ENCODE results near the gene MSH2.
"Not testable (repeated sequence)": the region's sequence is repeated elsewhere in the genome, so short reads cannot be mapped to it uniquely, and the experiment has no call there.

MSH2 gene

DNA sequence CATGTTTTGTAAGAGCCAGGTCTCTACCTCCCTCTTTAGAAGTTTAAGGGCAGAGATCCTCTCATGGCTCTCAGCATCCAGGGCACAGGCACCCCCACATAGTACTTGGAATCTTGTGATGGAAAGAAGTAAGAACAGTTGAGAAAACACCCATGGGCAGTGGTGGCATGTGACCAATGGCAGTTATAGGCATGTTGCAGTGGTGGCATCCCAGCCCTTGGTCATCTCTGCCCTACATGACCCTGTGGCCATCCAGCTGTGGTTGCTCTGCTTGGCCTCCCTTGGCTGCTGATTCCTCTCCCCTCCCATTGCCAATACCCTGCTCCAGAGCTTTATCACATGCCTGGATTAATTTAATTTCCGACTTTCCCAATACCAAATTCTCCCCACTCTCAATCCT lies 13.3 kb upstream of the MSH2 start:
- TF ChIP-seq GATA1 (IDR thresholded peaks at IDR 0.05; ENCODE audit: low read depth, low read length) (no peak), POLR2A (IDR thresholded peaks at IDR 0.05; ENCODE audit: low read length) (no peak)

GRCh38 chr2:47401789-47402554 lies 984 bp upstream of the MSH2 start:
- TF ChIP-seq POLR2A (IDR thresholded peaks at IDR 0.05; ENCODE audit: low read length) (no peak), GATA1 (IDR thresholded peaks at IDR 0.05; ENCODE audit: low read depth, low read length) (no peak)
- no peak for DNase-seq

More for the DNA sequence above, 13.3 kb upstream of the MSH2 start:
- DNase-seq = no peak

- no peak for DNase-seq
- TF ChIP-seq POLR2A (IDR thresholded peaks at IDR 0.05; ENCODE audit: low read length) = no peak
- no peak for TF ChIP-seq GATA1 (IDR thresholded peaks at IDR 0.05; ENCODE audit: low read depth, low read length)
These were observed 476 bp upstream of the MSH2 start for GRCh38 chr2:47402555-47402804.

DNA sequence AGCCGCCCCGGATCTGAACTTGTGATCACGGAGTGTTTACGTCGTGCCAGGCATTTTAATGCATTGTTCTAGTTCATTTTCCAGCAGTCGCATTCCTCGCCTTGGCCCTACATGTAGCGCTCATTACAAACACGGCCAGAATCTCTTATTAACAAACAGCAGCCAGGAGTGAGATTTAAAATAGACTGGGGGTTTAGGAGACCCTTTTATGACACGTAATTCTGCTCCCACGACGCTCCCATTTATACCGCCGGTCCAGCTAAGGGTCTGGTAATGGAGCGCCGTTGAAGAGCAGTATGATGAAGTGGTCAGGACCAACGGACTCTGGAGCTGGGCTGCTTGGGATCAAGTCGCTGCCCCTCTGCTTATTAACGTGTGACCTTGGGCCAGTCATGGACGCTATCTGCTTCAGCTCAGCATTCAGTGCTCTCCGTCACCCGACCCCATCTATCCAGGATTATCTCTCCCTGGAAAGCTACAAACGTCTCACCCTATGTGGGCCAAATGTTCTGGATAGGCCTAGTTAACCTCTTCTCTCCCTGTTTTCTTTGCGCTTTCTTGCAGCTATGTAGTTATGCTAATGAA lies 745 bp downstream of the MSH2 start:
- peak; percentile 59 to 63 for DNase-seq
- TF ChIP-seq POLR2A (IDR thresholded peaks at IDR 0.05; ENCODE audit: low read length) (no peak), GATA1 (IDR thresholded peaks at IDR 0.05; ENCODE audit: low read depth, low read length) (no peak)

GRCh38 chr2:47404356-47404755 lies 1.4 kb downstream of the MSH2 start:
- peak; percentile 41 to 46 for DNase-seq
- no peak for TF ChIP-seq POLR2A (IDR thresholded peaks at IDR 0.05; ENCODE audit: low read length)
- no peak for TF ChIP-seq GATA1 (IDR thresholded peaks at IDR 0.05; ENCODE audit: low read depth, low read length)

DNA sequence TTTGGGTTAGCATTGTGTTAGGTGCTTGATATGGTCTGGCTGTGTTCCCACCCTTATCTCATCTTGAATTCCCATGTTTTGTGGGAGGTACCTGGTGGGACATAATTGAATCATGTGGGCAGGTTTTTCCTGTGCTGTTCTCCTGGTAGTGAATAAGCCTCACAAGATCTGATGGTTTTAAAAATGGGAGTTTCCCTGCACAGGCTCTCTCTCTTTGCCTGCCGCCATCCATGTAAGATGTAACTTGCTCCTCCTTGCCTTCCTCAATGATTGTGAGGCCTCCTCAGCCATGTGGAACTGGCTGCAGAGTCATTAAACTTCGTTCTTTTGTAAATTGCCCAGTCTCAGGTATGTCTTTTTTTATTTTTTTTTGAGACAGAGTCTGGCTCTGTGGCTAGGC lies 2.8 kb downstream of the MSH2 start:
- peak; percentile 7 to 22 for DNase-seq
- TF ChIP-seq GATA1 (IDR thresholded peaks at IDR 0.05; ENCODE audit: low read depth, low read length) (no peak), POLR2A (IDR thresholded peaks at IDR 0.05; ENCODE audit: low read length) (no peak)

GRCh38 chr2:47406649-47407330 lies 3.8 kb downstream of the MSH2 start:
- DNase-seq = not testable (repeated sequence)

- DNase-seq = not testable (repeated sequence)
These were observed 5.0 kb downstream of the MSH2 start for GRCh38 chr2:47407976-47408375.

- DNase-seq = no peak
- TF ChIP-seq GATA1 (IDR thresholded peaks at IDR 0.05; ENCODE audit: low read depth, low read length) (no peak), POLR2A (IDR thresholded peaks at IDR 0.05; ENCODE audit: low read length) (no peak)
These were observed 11.9 kb downstream of the MSH2 start for GRCh38 chr2:47414682-47415458.

DNA sequence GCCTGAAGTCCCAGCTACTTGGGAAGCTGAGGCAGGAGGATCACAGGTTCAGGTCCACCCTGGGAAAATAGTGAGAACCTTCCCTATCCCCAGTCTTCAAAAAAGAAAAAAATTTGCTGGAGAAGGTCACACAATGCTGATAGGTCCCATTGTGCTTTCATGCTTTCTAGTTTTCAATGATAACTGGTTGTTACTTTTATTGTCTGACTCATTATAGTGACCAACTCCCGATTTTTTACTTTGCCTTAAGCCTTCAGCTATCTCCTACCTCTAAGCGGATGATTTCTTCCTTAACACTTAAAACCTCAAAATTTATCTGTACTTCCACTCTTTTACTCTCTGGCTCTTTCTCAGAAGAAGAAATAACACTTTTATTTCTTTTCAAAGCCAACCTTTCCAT lies 17.3 kb downstream of the MSH2 start:
- DNase-seq = no peak
- no peak for TF ChIP-seq POLR2A (IDR thresholded peaks at IDR 0.05; ENCODE audit: low read length)
- no peak for TF ChIP-seq GATA1 (IDR thresholded peaks at IDR 0.05; ENCODE audit: low read depth, low read length)

DNA sequence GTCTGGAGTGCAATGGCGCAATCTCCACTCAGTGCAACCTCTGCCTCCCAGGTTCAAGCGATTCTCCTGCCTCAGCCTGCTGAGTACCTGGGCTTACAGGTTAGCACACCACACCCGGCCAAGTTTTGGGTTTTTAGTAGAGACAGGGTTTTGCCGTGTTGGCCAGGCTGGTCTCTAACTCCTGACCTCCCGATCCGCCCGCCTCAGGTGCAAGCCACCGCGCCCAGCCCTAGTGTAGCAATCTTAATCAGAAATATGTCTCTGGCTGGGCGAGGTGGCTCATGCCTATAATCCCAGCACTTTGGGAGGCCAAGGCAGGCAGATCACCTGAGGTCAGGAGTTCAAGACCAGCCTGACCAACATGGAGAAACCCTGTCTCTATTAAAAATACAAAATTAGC lies 17.7 kb downstream of the MSH2 start:
- not testable (repeated sequence) for DNase-seq

DNA sequence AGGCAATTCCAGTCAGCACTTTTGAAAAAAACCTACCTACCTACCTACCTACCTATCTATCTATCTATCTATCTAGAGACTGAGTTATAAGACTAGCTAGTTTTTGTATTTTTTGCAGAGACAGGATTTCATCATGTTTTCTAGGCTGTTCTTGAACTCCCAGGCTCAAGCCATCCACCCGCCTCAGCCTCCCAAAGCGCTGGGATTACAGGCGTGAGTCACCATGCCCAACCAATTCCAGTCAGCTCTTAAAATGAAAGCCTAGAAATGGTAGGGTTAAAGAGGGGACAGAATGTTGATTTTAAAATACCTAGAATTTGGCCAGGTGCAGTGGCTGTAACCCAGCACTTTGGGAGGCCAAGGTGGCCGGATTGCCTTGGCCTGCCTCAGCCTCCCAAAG lies 19.1 kb downstream of the MSH2 start:
- no peak for DNase-seq
- TF ChIP-seq POLR2A (IDR thresholded peaks at IDR 0.05; ENCODE audit: low read length) (no peak), GATA1 (IDR thresholded peaks at IDR 0.05; ENCODE audit: low read depth, low read length) (no peak)

DNA sequence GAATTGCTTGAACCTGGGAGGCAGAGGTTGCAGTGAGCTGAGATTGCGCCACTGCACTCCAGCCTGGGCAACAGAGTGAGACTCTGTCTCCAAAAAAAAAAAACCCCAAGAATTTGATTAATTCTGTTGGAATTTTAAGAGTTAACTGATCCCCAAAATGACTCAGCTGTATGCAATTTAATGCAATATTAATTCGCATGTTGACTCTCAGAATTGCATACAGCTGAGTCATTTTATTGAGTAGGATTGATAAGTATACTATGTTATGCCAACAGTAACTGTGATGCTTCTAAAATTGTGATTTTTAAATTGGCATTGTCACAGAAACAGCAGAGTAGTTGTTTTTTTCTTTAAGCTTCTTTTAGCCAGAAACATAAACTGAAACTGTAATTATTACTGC lies 19.6 kb downstream of the MSH2 start:
- no peak for TF ChIP-seq GATA1 (IDR thresholded peaks at IDR 0.05; ENCODE audit: low read depth, low read length)
- DNase-seq = no peak

- no peak for TF ChIP-seq POLR2A (IDR thresholded peaks at IDR 0.05; ENCODE audit: low read length)
- TF ChIP-seq GATA1 (IDR thresholded peaks at IDR 0.05; ENCODE audit: low read depth, low read length) = no peak
- DNase-seq = no peak
These were observed 23.8 kb downstream of the MSH2 start for GRCh38 chr2:47426786-47427185.

DNA sequence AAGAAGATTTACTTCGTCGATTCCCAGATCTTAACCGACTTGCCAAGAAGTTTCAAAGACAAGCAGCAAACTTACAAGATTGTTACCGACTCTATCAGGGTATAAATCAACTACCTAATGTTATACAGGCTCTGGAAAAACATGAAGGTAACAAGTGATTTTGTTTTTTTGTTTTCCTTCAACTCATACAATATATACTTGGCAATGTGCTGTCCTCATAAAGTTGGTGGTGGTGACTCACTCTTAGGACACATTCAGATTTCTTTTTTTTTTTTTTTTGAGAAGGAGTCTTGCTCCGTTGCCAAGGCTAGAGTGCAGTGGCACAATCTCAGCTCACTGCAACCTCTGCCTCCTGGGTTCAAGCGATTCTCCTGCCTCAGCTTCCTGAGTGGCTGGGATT lies 26.8 kb downstream of the MSH2 start:
- TF ChIP-seq GATA1 (IDR thresholded peaks at IDR 0.05; ENCODE audit: low read depth, low read length) (no peak), POLR2A (IDR thresholded peaks at IDR 0.05; ENCODE audit: low read length) (no peak)
- no peak for DNase-seq

- not testable (repeated sequence) for DNase-seq
These were observed 30.1 kb downstream of the MSH2 start for GRCh38 chr2:47433006-47433405.

- not testable (repeated sequence) for DNase-seq
These were observed 30.5 kb downstream of the MSH2 start for GRCh38 chr2:47433445-47433844.

All from erythroblast (primary cell).